PFSK-1 (cell line): ENCODE measurements around the gene AKT1.

Source experiments
- FOXP2 ChIP-seq: optimal IDR thresholded peaks from 2 replicates; pipeline ENCODE3; 2011; ENCODE audit warnings: borderline replicate concordance, control low read depth, inconsistent platforms; ENCODE audit not compliant: insufficient read depth; ENCODE audit errors: extremely low read length, extremely low read depth
- POLR2AphosphoS5 ChIP-seq: IDR thresholded peaks from 2 replicates; pipeline ENCODE4 v1.6.1; 2012; ENCODE audit warnings: low read depth, mild to moderate bottlenecking, control low read depth, low read length, moderate library complexity
- REST ChIP-seq, 2 experiments: IDR thresholded peaks; 2 replicates each; pipeline versions ENCODE4 v1.6.1 to v1.8.0; 2011 to 2012; ENCODE audit warnings: low read depth in 2 of 2, low read length in 2 of 2, control low read depth in 1 of 2, inconsistent platforms in 1 of 2, mild to moderate bottlenecking in 1 of 2, moderate library complexity in 1 of 2; ENCODE audit not compliant: insufficient read depth in 1 of 2
- SIN3A ChIP-seq: IDR thresholded peaks from 2 replicates; pipeline ENCODE4 v1.6.1; 2012; ENCODE audit warnings: mild to moderate bottlenecking, low read length, moderate library complexity, borderline replicate concordance; ENCODE audit not compliant: insufficient read depth
- TAF1 ChIP-seq: IDR thresholded peaks from 2 replicates; pipeline ENCODE4 v1.6.1; 2012; ENCODE audit warnings: low read length, control low read depth, borderline replicate concordance; ENCODE audit not compliant: insufficient read depth

AKT1 gene

GRCh38 chr14:104791425-104791824 is 4.1 kb downstream of the AKT1 start:
- TF ChIP-seq POLR2AphosphoS5 (no peak), TAF1 (no peak), SIN3A (no peak), REST (IDR thresholded peaks at IDR 0.05; ENCODE audit: insufficient read depth in 1 of 2, low read depth in 2 of 2, low read length in 2 of 2) (no peak)

- TF ChIP-seq POLR2AphosphoS5 (no peak), FOXP2 (no peak), SIN3A (no peak), REST (IDR thresholded peaks at IDR 0.05; ENCODE audit: insufficient read depth in 1 of 2, low read depth in 2 of 2, low read length in 2 of 2) (no peak)
Observed at GRCh38 chr14:104789752-104790743, 5.5 kb downstream of the AKT1 start.

GRCh38 chr14:104788873-104789663 is 6.5 kb downstream of the AKT1 start:
- TF ChIP-seq TAF1 (no peak), REST (IDR thresholded peaks at IDR 0.05; ENCODE audit: insufficient read depth in 1 of 2, low read depth in 2 of 2, low read length in 2 of 2) (no peak), POLR2AphosphoS5 (no peak), SIN3A (no peak), FOXP2 (no peak)

GRCh38 chr14:104788161-104788818 is 7.3 kb downstream of the AKT1 start:
- TF ChIP-seq FOXP2 (no peak), TAF1 (no peak), REST (IDR thresholded peaks at IDR 0.05; ENCODE audit: insufficient read depth in 1 of 2, low read depth in 2 of 2, low read length in 2 of 2) (no peak), POLR2AphosphoS5 (no peak), SIN3A (no peak)
